H9 (cell line): ENCODE measurements around the gene MRPL3. TPM values are rescaled to one million over a fixed set of nuclear protein-coding genes. Genes with fewer than 3 reads are reported as not detected.

ENCODE experiments used
- DNase-seq: peaks from one replicate; pipeline ENCODE4 v3.0.0-alpha.2; 2017
- H2AFZ ChIP-seq: one replicate; pipeline ENCODE4 v1.6.1; 2013; ENCODE audit warnings: mild to moderate bottlenecking, low read length, control low read depth, moderate library complexity
- H2AK5ac ChIP-seq: 2 replicates; pipeline ENCODE4 v1.6.1; 2013; ENCODE audit warnings: low read length, control low read depth, mixed read lengths; ENCODE audit not compliant: insufficient read length
- H2BK120ac ChIP-seq: one replicate; pipeline ENCODE4 v1.6.1; 2013; ENCODE audit warnings: low read depth, mild to moderate bottlenecking, low read length, control low read depth, inconsistent platforms; ENCODE audit not compliant: poor library complexity, severe bottlenecking
- H2BK12ac ChIP-seq: 2 replicates; pipeline ENCODE4 v1.6.1; 2013; ENCODE audit warnings: low read length, control low read depth, mixed read lengths, low read depth; ENCODE audit not compliant: insufficient read length
- H2BK15ac ChIP-seq: 2 replicates; pipeline ENCODE4 v1.6.1; 2013; ENCODE audit warnings: low read depth, low read length, control low read depth
- H2BK20ac ChIP-seq: one replicate; pipeline ENCODE4 v1.6.1; 2013; ENCODE audit warnings: low read depth, mild to moderate bottlenecking, low read length, control low read depth, inconsistent platforms; ENCODE audit not compliant: poor library complexity, severe bottlenecking
- H2BK5ac ChIP-seq: 2 replicates; pipeline ENCODE4 v1.6.1; 2013; ENCODE audit warnings: low read length, control low read depth, mixed read lengths; ENCODE audit not compliant: insufficient read length
- H3K14ac ChIP-seq: 2 replicates; pipeline ENCODE4 v1.6.1; 2013; ENCODE audit warnings: low read length, control low read depth; ENCODE audit not compliant: insufficient read depth
- H3K18ac ChIP-seq: 2 replicates; pipeline ENCODE4 v1.6.1; 2013; ENCODE audit warnings: low read depth, mild to moderate bottlenecking, mixed read lengths, low read length, control low read depth; ENCODE audit not compliant: insufficient read length
- H3K23ac ChIP-seq: 2 replicates; pipeline ENCODE4 v1.6.1; 2013; ENCODE audit warnings: low read length, control low read depth, mixed read lengths, low read depth; ENCODE audit not compliant: insufficient read length
- H3K23me2 ChIP-seq: 2 replicates; pipeline ENCODE4 v1.6.1; 2013; ENCODE audit warnings: low read depth, mild to moderate bottlenecking, mixed read lengths, low read length, control low read depth; ENCODE audit not compliant: insufficient read length, poor library complexity, severe bottlenecking
- H3K27ac ChIP-seq: 2 replicates; pipeline ENCODE4 v1.5.1; 2013; ENCODE audit warnings: low read length, control low read depth, mixed read lengths, low read depth; ENCODE audit not compliant: insufficient read length
- H3K27me3 ChIP-seq: 2 replicates; pipeline ENCODE4 v1.6.1; 2013; ENCODE audit warnings: low read length, control low read depth, inconsistent platforms; ENCODE audit not compliant: insufficient read depth
- H3K4ac ChIP-seq: 2 replicates; pipeline ENCODE4 v1.6.1; 2013; ENCODE audit warnings: low read depth, mild to moderate bottlenecking, control low read depth, inconsistent platforms, low read length, moderate library complexity
- H3K4me1 ChIP-seq: 2 replicates; pipeline ENCODE4 v1.6.1; 2013; ENCODE audit warnings: low read length, control low read depth, inconsistent platforms; ENCODE audit not compliant: insufficient read depth
- H3K4me2 ChIP-seq: 2 replicates; pipeline ENCODE4 v1.6.1; 2013; ENCODE audit warnings: low read length, control low read depth, mixed read lengths; ENCODE audit not compliant: insufficient read length, insufficient read depth
- H3K56ac ChIP-seq: 2 replicates; pipeline ENCODE4 v1.6.1; 2013; ENCODE audit warnings: low read depth, mild to moderate bottlenecking, mixed read lengths, low read length, control low read depth; ENCODE audit not compliant: insufficient read length
- H3K79me1 ChIP-seq: 2 replicates; pipeline ENCODE4 v1.6.1; 2013; ENCODE audit warnings: low read depth, mild to moderate bottlenecking, moderate library complexity, low read length, control low read depth, inconsistent platforms; ENCODE audit not compliant: insufficient read depth, poor library complexity, severe bottlenecking
- H3K79me2 ChIP-seq: 2 replicates; pipeline ENCODE4 v1.6.1; 2013; ENCODE audit warnings: low read length, control low read depth, inconsistent platforms; ENCODE audit not compliant: insufficient read depth
- H3K9ac ChIP-seq: 2 replicates; pipeline ENCODE4 v1.6.1; 2013; ENCODE audit warnings: low read length, control low read depth, mixed read lengths; ENCODE audit not compliant: insufficient read length; ENCODE audit errors: extremely low read depth
- H3K9me3 ChIP-seq: one replicate; pipeline ENCODE4 v1.6.1; 2013; ENCODE audit warnings: low read depth, low read length, inconsistent platforms; ENCODE audit not compliant: control insufficient read depth
- H3T11ph ChIP-seq: one replicate; pipeline ENCODE4 v1.6.1; 2013; ENCODE audit warnings: mild to moderate bottlenecking, low read length, control low read depth, inconsistent platforms
- H4K20me1 ChIP-seq: one replicate; pipeline ENCODE4 v1.6.1; 2013; ENCODE audit not compliant: control insufficient read depth, insufficient read length, insufficient read depth
- H4K5ac ChIP-seq: 2 replicates; pipeline ENCODE4 v1.6.1; 2013; ENCODE audit warnings: low read depth, mild to moderate bottlenecking, mixed read lengths, low read length, control low read depth; ENCODE audit not compliant: insufficient read length
- H4K8ac ChIP-seq: replicated peaks from 2 replicates; pipeline ENCODE4 v1.6.1; 2013; ENCODE audit warnings: low read length, control low read depth, mixed read lengths, low read depth; ENCODE audit not compliant: insufficient read length
- H4K91ac ChIP-seq: 2 replicates; pipeline ENCODE4 v1.6.1; 2013; ENCODE audit warnings: low read depth, mild to moderate bottlenecking, moderate library complexity, mixed read lengths, low read length, control low read depth; ENCODE audit not compliant: insufficient read length
- H3K27ac Mint-ChIP-seq, 3 experiments: 2 replicates in 2 of 3; 3 replicates in 1 of 3; pipeline ENCODE4 v1.8.0; 2020 to 2021; ENCODE audit warnings: mixed read lengths in 3 of 3, mild to moderate bottlenecking in 1 of 3, moderate library complexity in 1 of 3
- H3K27me3 Mint-ChIP-seq: 2 replicates; pipeline ENCODE4 v1.8.0; 2021; ENCODE audit warnings: low read depth, mild to moderate bottlenecking, moderate library complexity, mixed read lengths
- H3K36me3 Mint-ChIP-seq, 3 experiments: 2 replicates in 2 of 3; 3 replicates in 1 of 3; pipeline ENCODE4 v1.8.0; 2020 to 2021; ENCODE audit warnings: low read depth in 3 of 3, mixed read lengths in 3 of 3; ENCODE audit not compliant: insufficient read depth in 1 of 3
- H3K4me1 Mint-ChIP-seq, 2 experiments: 2 replicates each; pipeline ENCODE4 v1.8.0; 2020; ENCODE audit warnings: mixed read lengths in 2 of 2
- H3K4me3 Mint-ChIP-seq, 2 experiments: 2 replicates in 1 of 2; 3 replicates in 1 of 2; pipeline ENCODE4 v1.8.0; 2020 to 2021; ENCODE audit warnings: mild to moderate bottlenecking in 2 of 2, mixed read lengths in 2 of 2, moderate library complexity in 1 of 2
- H3K9me3 Mint-ChIP-seq, 2 experiments: 2 replicates in 1 of 2; 3 replicates in 1 of 2; pipeline ENCODE4 v1.8.0; 2020; ENCODE audit warnings: mild to moderate bottlenecking in 2 of 2, mixed read lengths in 2 of 2, moderate library complexity in 1 of 2
- CTCF ChIP-seq: fragments of 200-600 bp; sonication (generic); conservative IDR thresholded peaks from 3 replicates; pipeline ENCODE4 v1.8.0; 2021; ENCODE audit warnings: antibody characterized with exemption, mild to moderate bottlenecking
- WGBS: extraction: QIAGEN DNeasy Blood & Tissue Kit; methylation state at CpG from one replicate; pipeline ENCODE4 v1.1.7; 2013; ENCODE audit warnings: missing lambda C conversion rate, low lambda C conversion rate, mixed read lengths; ENCODE audit not compliant: insufficient read length; ENCODE audit errors: extremely low coverage; 5-methylcytosine and 5-hydroxymethylcytosine counted together
- total RNA-seq: library from RNA; stranded (reverse); gene quantifications from 2 replicates; pipeline ENCODE4 v1.2.1, GENCODE V29; 2021

Gene MRPL3
- total RNA-seq, 1 experiment from 2014 or later, result 154 TPM

- H3K56ac ChIP-seq, result no peak overlapping the region
These were observed 44.1 kb downstream of the MRPL3 start for GRCh38 chr3:131458653-131459052.

More at GRCh38 chr3:131458653-131459052, 44.1 kb downstream of the MRPL3 start:
- H3K4me2 ChIP-seq, result no peak overlapping the region
- H3K79me2 ChIP-seq, result no peaks in the 10 kb centered on the region
- Mint-ChIP-seq H3K4me1 (no peaks in the 10 kb centered on the region), H3K9me3 (no peaks in the 10 kb centered on the region), H3K36me3 (peaks cover 7 to 36% (median 21%) of the 10 kb centered on the region in 3 experiments; a peak in 5 of 7 replicates), H3K4me3 (no peak overlapping the region), H3K27ac (no peak overlapping the region; a peak in 1 of 7 replicates), H3K27me3 (no peaks in the 10 kb centered on the region)
- no peak overlapping the region for H3T11ph ChIP-seq
- no CpG with 5 or more reads among the region's 3 CpGs for WGBS
- no peak overlapping the region for H2BK12ac ChIP-seq
- no peak overlapping the region for H2BK15ac ChIP-seq
- no peak overlapping the region for H2BK120ac ChIP-seq
- no peak overlapping the region for H2BK20ac ChIP-seq
- H3K9me3 ChIP-seq, result no peaks in the 10 kb centered on the region
- H3K23me2 ChIP-seq, result no peaks in the 10 kb centered on the region
- no peak overlapping the region for H3K9ac ChIP-seq
- no peak overlapping the region for H2AK5ac ChIP-seq
- H2BK5ac ChIP-seq, result no peak overlapping the region
- H4K91ac ChIP-seq, result no peak overlapping the region
- no peak overlapping the region for H4K5ac ChIP-seq
- no peak overlapping the region for H3K18ac ChIP-seq
- no peak overlapping the region for H3K14ac ChIP-seq
- no peak overlapping the region for H3K23ac ChIP-seq
- H3K4ac ChIP-seq, result no peak overlapping the region
- no peaks in the 10 kb centered on the region for H3K27me3 ChIP-seq
- H3K79me1 ChIP-seq, result no peaks in the 10 kb centered on the region
- H4K20me1 ChIP-seq, result no peaks in the 10 kb centered on the region
- H4K8ac ChIP-seq, result no peak overlapping the region
- no peak overlapping the region for H2AFZ ChIP-seq
- H3K27ac ChIP-seq, result no peak overlapping the region
- no peak for DNase-seq
- TF ChIP-seq CTCF, result no peak
- no peaks in the 10 kb centered on the region for H3K4me1 ChIP-seq
